ENCODE results near the gene RPS5. TPM values are rescaled to one million over a fixed set of nuclear protein-coding genes. Genes with fewer than 3 reads are reported as not detected.
"Not testable (repeated sequence)": the region's sequence is repeated elsewhere in the genome, so short reads cannot be mapped to it uniquely, and the experiment has no call there.

Gene RPS5
- total RNA-seq, 1 experiment from 2014 or later = 6,081 TPM

GRCh38 chr19:58401840-58402421 lies 14.9 kb downstream of the RPS5 start:
- H3K9ac ChIP-seq (ENCODE audit: low read length) = peak overlapping the region; percentile 89
- H3K36me3 ChIP-seq (ENCODE audit: insufficient read depth, low read length) = no peaks in the 10 kb centered on the region
- H3K79me2 ChIP-seq (ENCODE audit: low read length) = peaks cover 19% of the 10 kb centered on the region
- DNase-seq = no peak
- H2AFZ ChIP-seq (ENCODE audit: low read length) = no peak overlapping the region
- no peaks in the 10 kb centered on the region for H4K20me1 ChIP-seq (ENCODE audit: insufficient read depth, low read depth, low read length)
- H3K9me3 ChIP-seq (ENCODE audit: low read length) = no peaks in the 10 kb centered on the region
- H3K4me1 ChIP-seq (ENCODE audit: low read length) = peaks cover 27% of the 10 kb centered on the region
- peak overlapping the region; percentile 86 for H3K4me3 ChIP-seq (ENCODE audit: low read length)
- peak overlapping the region; percentile 95 for H3K4me2 ChIP-seq (ENCODE audit: low read depth, low read length, poor library complexity, severe bottlenecking)
- H3K9me2 ChIP-seq (replicated peaks; ENCODE audit: insufficient read depth, low read length) = no peaks in the 10 kb centered on the region
- peak overlapping the region; percentile 57; the same call in 1 of the 2 replicates for H3K27ac ChIP-seq (ENCODE audit: low read length)
- H3K27me3 ChIP-seq (ENCODE audit: low read length) = no peaks in the 10 kb centered on the region

GRCh38 chr19:58403920-58404478 lies 16.9 kb downstream of the RPS5 start:
- not testable (repeated sequence) for H3K9me3 ChIP-seq (ENCODE audit: low read length); H4K20me1 ChIP-seq (ENCODE audit: insufficient read depth, low read depth, low read length); H3K36me3 ChIP-seq (ENCODE audit: insufficient read depth, low read length); DNase-seq; H2AFZ ChIP-seq (ENCODE audit: low read length); H3K27me3 ChIP-seq (ENCODE audit: low read length); H3K4me2 ChIP-seq (ENCODE audit: low read depth, low read length, poor library complexity, severe bottlenecking); H3K9ac ChIP-seq (ENCODE audit: low read length); H3K9me2 ChIP-seq (replicated peaks; ENCODE audit: insufficient read depth, low read length); H3K4me3 ChIP-seq (ENCODE audit: low read length); H3K27ac ChIP-seq (ENCODE audit: low read length)
- H3K4me1 ChIP-seq (ENCODE audit: low read length) = peaks cover 36% of the 10 kb centered on the region
- peaks cover 34% of the 10 kb centered on the region for H3K79me2 ChIP-seq (ENCODE audit: low read length)

GRCh38 chr19:58406818-58407657 lies 20.0 kb downstream of the RPS5 start:
- 0 out of 2 replicates have a peak, but pooled peaks cover 3% of the 10 kb centered on the region for H3K36me3 ChIP-seq (ENCODE audit: insufficient read depth, low read length)
- no peaks in the 10 kb centered on the region for H3K27me3 ChIP-seq (ENCODE audit: low read length)
- H3K9me2 ChIP-seq (replicated peaks; ENCODE audit: insufficient read depth, low read length) = no peaks in the 10 kb centered on the region
- H3K4me1 ChIP-seq (ENCODE audit: low read length) = peaks cover 34% of the 10 kb centered on the region
- DNase-seq = peak; percentile 76
- no peak overlapping the region for H2AFZ ChIP-seq (ENCODE audit: low read length)
- H3K4me2 ChIP-seq (ENCODE audit: low read depth, low read length, poor library complexity, severe bottlenecking) = peak overlapping the region; percentile 74
- H3K79me2 ChIP-seq (ENCODE audit: low read length) = peaks cover 54% of the 10 kb centered on the region
- peak overlapping the region; percentile 94 for H3K4me3 ChIP-seq (ENCODE audit: low read length)
- peak overlapping the region; percentile 78 for H3K9ac ChIP-seq (ENCODE audit: low read length)
- peak overlapping the region; percentile 60; the same call in 1 of the 2 replicates for H3K27ac ChIP-seq (ENCODE audit: low read length)
- H4K20me1 ChIP-seq (ENCODE audit: insufficient read depth, low read depth, low read length) = no peaks in the 10 kb centered on the region
- no peaks in the 10 kb centered on the region for H3K9me3 ChIP-seq (ENCODE audit: low read length)

- Histone ChIP-seq H4K20me1 (ENCODE audit: insufficient read depth, low read depth, low read length) (no peaks in the 10 kb centered on the region), H3K9me2 (replicated peaks; ENCODE audit: insufficient read depth, low read length) (no peaks in the 10 kb centered on the region), H3K4me3 (ENCODE audit: low read length) (peak overlapping the region; percentile 94), H3K79me2 (ENCODE audit: low read length) (peaks cover 52% of the 10 kb centered on the region), H3K27me3 (ENCODE audit: low read length) (no peaks in the 10 kb centered on the region), H3K27ac (ENCODE audit: low read length) (peak overlapping the region; percentile 60), H3K36me3 (ENCODE audit: insufficient read depth, low read length) (peaks cover 7% of the 10 kb centered on the region), H3K4me2 (ENCODE audit: low read depth, low read length, poor library complexity, severe bottlenecking) (peak overlapping the region; percentile 74), H3K9ac (ENCODE audit: low read length) (peak overlapping the region; percentile 78), H3K4me1 (ENCODE audit: low read length) (peaks cover 27% of the 10 kb centered on the region), H2AFZ (ENCODE audit: low read length) (no peak overlapping the region), H3K9me3 (ENCODE audit: low read length) (no peaks in the 10 kb centered on the region)
- no peak for DNase-seq
Observed at GRCh38 chr19:58407658-58408151, 20.6 kb downstream of the RPS5 start.

- Histone ChIP-seq H3K9me3 (ENCODE audit: low read length) (no peaks in the 10 kb centered on the region), H3K27ac (ENCODE audit: low read length) (peak within 1 kb of the TSS; percentile 60), H3K27me3 (ENCODE audit: low read length) (no peaks in the 10 kb centered on the region), H3K4me1 (ENCODE audit: low read length) (peaks cover 23% of the 10 kb centered on the region), H3K9me2 (replicated peaks; ENCODE audit: insufficient read depth, low read length) (no peaks in the 10 kb centered on the region), H3K4me2 (ENCODE audit: low read depth, low read length, poor library complexity, severe bottlenecking) (peak within 1 kb of the TSS; percentile 74), H4K20me1 (ENCODE audit: insufficient read depth, low read depth, low read length) (no peaks in the 10 kb centered on the region), H3K79me2 (ENCODE audit: low read length) (peaks cover 53% of the 10 kb centered on the region), H2AFZ (ENCODE audit: low read length) (peak within 1 kb of the TSS; percentile 61; the same call in 1 of the 2 replicates), H3K36me3 (ENCODE audit: insufficient read depth, low read length) (peaks cover 14% of the 10 kb centered on the region), H3K4me3 (ENCODE audit: low read length) (peak within 1 kb of the TSS; percentile 94), H3K9ac (ENCODE audit: low read length) (peak within 1 kb of the TSS; percentile 78)
- peak; percentile 100 for DNase-seq
Observed at GRCh38 chr19:58408152-58409009, 21.3 kb downstream of the RPS5 start, which contains the start of gene ZNF584. Gene ZNF584 (plus strand): TSS chr19:58408649. CDS start chr19:58409148, 499 bp downstream.

GRCh38 chr19:58409010-58409790 lies 22.1 kb downstream of the RPS5 start:
- Histone ChIP-seq H3K4me3 (ENCODE audit: low read length) (peak overlapping the region; percentile 94), H3K27ac (ENCODE audit: low read length) (peak overlapping the region; percentile 53; the same call in 1 of the 2 replicates), H3K9ac (ENCODE audit: low read length) (peak overlapping the region; percentile 78), H2AFZ (ENCODE audit: low read length) (peak overlapping the region; percentile 61; the same call in 1 of the 2 replicates), H3K4me1 (ENCODE audit: low read length) (peaks cover 23% of the 10 kb centered on the region), H3K36me3 (ENCODE audit: insufficient read depth, low read length) (peaks cover 14% of the 10 kb centered on the region), H3K9me3 (ENCODE audit: low read length) (no peaks in the 10 kb centered on the region), H3K27me3 (ENCODE audit: low read length) (no peaks in the 10 kb centered on the region), H3K4me2 (ENCODE audit: low read depth, low read length, poor library complexity, severe bottlenecking) (peak overlapping the region; percentile 74), H4K20me1 (ENCODE audit: insufficient read depth, low read depth, low read length) (no peaks in the 10 kb centered on the region), H3K79me2 (ENCODE audit: low read length) (peaks cover 55% of the 10 kb centered on the region), H3K9me2 (replicated peaks; ENCODE audit: insufficient read depth, low read length) (no peaks in the 10 kb centered on the region)
- DNase-seq = peak; percentile 87

GRCh38 chr19:58416604-58417003 lies 29.5 kb downstream of the RPS5 start:
- Histone ChIP-seq H3K4me2 (ENCODE audit: low read depth, low read length, poor library complexity, severe bottlenecking) (no peak overlapping the region), H3K4me3 (ENCODE audit: low read length) (no peak overlapping the region), H3K9me2 (replicated peaks; ENCODE audit: insufficient read depth, low read length) (no peaks in the 10 kb centered on the region), H3K4me1 (ENCODE audit: low read length) (no peaks in the 10 kb centered on the region), H3K36me3 (ENCODE audit: insufficient read depth, low read length) (peaks cover 63% of the 10 kb centered on the region), H3K9me3 (ENCODE audit: low read length) (peaks cover 8% of the 10 kb centered on the region), H3K9ac (ENCODE audit: low read length) (no peak overlapping the region), H3K27ac (ENCODE audit: low read length) (no peak overlapping the region), H3K79me2 (ENCODE audit: low read length) (peaks cover 53% of the 10 kb centered on the region), H2AFZ (ENCODE audit: low read length) (no peak overlapping the region), H4K20me1 (ENCODE audit: insufficient read depth, low read depth, low read length) (no peaks in the 10 kb centered on the region), H3K27me3 (ENCODE audit: low read length) (no peaks in the 10 kb centered on the region)
- no peak for DNase-seq
